GM19452 (cell line): ENCODE results near the gene SPG7.
"Not testable (repeated sequence)": the region's sequence is repeated elsewhere in the genome, so short reads cannot be mapped to it uniquely, and the experiment has no call there.

ENCODE experiments used
- ATAC-seq: cut with Tn5 transposase; IDR thresholded peaks from one replicate; pipeline ENCODE4 v1.9.1; 2021; ENCODE audit not compliant: unreplicated experiment

SPG7 gene

DNA sequence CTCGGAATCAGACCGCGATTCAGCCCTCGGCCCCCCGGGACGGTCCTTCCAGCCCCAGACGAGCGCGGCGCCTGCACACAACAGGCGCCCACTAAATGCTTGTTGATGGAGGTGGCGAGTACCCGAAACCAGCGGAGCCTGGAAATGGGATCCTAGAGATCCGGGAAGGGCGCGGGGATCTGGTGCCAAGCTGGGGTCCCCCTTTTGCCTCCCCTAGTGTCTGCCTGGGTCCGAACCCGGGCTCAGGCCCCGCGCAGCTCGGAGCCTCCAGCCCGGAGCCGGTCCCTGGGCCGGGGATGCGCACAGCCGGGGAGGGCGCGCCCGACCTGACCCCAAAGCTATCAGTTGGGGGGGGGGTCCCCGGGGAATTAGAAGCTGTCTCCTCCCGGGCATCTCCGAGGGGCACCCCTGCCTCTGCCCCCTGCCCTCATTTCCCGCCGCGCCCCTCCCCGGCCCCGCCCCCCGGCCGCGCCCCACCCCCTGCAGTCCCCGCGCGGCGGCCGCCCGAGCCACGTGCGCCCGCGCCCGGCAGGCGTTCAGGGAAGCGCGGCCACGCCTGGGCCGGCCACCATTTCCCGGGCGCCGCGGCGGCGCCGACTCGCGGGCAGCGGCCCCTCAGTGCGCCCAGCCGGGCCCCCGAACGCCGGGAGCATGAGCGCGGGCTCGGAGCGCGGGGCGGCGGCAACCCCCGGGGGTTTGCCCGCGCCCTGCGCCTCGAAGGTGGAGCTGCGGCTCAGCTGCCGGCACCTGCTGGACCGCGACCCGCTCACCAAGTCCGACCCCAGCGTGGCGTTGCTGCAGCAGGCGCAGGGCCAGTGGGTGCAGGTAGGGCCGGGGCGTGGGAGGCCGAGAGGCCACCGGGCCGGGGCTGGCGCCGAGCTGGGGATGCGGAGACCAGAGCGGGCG is 67.3 kb downstream of the SPG7 start, which contains the start of gene CPNE7:
Gene CPNE7 (plus strand): TSS at position 512 of the 906 bp plus-strand sequence. CDS start 140 bp downstream, at position 652.
- ATAC-seq: no peak

DNA sequence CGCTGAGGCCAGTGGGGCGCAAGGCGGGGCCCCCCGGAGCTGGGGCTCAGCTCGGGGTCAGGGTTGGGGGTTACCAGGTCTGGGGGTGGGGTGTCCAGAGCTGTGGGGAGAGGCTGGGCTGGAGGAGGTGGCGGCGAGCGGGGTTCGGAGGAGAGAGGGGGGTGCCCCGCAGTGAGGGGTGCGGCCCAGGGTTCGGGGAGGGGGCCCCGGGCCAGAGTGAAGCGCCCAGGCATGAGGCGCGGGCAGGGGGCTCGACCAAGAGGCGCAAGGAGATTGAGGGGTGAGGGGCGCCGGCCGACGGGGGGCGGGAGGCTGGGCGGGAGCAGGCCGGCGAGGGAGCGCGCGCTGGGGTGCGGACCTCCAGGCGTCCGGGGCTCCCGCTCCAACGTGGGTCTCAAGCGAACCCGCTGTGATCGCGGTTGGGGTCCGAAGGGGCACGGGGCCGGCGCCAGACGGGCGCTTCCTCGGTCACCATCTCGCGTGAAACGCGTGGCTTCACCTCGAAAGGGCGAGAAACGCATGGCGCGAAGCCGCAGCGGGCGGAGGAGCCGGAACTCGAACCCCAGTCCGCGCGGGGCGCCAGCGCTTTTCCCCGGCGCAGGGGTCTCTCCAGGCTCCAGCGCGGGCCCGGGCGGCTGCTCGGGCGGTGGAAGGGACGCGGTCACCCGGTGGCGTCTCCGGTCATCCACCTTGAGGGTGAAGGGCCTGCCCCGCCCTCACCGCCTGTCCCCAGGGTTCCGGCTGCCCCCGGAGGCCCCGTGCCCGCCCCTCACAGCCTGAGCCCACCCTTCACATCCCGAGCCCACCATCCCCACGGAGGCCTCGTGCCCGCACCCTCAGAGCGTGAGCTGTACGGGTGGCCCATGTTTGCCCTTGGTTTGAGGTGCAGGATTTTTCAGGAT is 68.2 kb downstream of the SPG7 start:
- no peak for ATAC-seq

DNA sequence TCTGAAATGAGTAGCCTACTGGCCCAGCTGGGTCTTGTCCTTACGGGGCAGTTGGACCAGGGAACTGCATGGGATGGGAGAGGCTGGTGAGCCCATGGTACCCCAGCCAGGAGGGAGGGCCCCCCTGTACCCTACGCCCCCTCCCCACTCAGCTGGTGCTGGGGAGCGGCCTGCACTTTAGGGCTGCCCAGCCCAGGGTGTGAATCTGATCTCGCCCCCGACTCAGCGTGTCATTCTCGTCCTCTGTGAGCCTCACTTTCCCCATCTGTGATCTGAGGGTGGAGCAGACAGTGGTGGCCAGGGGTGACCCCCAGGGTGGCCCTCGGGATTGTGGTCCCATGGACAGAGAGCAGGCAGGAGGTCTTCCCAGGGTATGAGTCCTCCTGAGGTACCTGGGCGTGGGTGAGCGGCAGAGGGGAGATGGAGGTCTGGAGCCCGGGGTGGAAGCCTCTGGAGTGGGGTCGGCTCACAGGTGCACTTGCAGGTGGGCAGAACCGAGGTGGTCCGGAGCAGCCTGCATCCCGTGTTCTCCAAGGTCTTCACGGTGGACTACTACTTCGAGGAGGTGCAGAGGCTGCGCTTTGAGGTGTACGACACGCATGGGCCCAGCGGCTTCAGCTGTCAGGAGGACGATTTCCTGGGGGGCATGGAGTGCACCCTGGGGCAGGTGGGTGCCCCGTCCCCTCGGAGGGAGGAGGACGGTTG is 69.0 kb downstream of the SPG7 start:
- ATAC-seq: no peak

DNA sequence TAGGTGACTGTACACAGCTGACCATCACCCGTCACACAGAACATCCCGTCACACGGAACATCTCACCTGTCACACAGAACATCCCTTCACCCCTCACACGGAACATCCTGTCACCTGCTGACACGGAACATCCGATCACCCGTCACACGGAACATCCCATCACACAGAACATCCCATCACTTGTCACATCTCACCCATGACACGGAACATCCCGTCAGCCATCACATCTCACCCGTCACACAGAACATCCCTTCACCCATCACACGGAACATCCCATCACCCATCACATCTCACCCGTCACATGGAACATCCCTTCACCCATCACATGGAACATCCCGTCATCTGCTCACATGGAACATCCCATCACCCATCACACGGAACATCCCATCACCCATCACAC is 71.1 kb downstream of the SPG7 start:
- ATAC-seq: no peak

DNA sequence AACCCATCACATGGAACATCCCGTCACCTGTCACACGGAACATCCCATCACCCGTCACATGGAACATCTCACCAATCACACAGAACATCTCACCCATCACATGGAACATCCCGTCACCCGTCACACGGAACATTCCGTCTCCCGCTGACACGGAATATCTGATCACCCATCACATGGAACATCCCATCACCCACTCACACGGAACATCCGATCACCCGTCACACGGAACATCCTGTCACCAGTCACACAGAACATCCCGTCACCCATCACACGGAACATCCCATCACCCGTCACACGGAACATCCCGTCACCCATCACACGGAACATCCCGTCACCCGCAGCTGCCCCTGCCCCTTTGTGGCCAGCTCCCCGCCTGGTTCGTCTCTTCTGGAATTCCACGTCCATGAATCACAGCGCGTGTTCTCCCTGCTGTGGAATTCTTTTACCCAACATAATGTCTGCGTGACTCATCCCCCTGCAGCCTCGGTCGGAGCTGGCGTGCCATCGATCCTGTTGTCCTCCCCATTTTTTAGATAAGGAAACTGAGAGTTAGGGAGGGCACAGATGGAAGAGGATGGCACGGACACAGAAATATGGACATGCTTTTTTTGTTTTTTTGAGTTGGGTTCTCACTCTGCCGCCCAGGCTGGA is 73.0 kb downstream of the SPG7 start:
- no peak for ATAC-seq

DNA sequence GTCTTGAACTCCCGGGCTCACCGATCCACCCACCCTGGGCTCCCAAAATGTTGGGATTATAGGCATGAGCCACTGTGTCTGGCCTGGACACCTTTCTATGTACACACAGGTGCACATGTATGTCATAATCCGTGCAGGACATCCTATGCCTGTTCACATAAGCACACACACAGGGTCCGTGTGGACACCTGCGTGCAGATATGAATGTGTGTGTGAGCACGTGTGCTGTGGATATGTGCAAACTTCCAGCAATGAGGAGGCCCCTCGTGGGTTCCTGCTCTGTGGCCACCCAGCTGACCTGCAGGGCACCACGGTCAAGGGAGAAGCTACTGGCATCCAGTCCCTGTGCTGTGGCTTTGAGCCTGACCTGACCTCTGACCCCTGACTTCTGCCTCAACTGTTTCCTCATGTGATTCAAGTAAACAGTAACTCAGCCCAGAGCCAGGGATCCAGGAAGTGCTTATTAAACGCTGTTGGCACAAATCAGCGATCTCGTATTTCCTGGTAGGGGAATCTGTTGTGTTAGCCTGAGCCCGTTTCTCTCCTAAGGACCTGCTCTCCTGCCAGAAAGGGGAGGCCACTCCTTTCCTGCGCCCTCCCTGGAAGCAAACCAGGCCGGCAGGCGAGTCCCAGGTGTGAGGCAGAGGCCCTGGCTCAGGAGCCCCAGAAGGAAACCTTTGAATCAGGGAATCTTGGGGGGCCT is 73.8 kb downstream of the SPG7 start:
- no peak for ATAC-seq

DNA sequence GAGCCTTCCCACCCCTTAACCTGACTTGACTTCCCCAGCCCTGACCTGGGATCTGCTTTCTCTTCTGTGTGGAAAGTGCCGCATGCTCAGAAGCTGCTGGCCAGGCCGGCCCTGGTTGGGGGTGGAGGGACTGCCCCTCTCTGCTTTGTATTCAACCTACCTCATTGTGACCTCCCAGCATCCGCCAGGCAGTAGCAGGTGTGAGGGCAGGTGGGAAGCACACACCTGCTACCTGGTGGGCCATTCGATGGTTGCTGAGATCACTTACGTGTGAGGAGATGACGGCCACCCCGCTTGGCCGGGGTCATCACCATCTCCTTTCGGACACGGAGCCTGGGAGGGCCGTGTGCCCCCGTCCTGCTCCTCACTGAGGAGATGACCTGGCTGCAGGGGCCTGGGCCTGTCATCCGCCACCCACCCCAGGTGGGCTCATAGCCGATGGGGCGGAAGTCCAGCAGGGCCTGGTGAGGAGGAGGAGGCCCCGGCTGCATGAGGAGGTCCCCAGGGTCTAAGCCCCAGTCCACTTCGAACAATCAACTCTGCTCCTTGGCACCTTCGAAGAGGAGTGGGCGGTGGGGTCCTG is 74.5 kb downstream of the SPG7 start:
- no peak for ATAC-seq

DNA sequence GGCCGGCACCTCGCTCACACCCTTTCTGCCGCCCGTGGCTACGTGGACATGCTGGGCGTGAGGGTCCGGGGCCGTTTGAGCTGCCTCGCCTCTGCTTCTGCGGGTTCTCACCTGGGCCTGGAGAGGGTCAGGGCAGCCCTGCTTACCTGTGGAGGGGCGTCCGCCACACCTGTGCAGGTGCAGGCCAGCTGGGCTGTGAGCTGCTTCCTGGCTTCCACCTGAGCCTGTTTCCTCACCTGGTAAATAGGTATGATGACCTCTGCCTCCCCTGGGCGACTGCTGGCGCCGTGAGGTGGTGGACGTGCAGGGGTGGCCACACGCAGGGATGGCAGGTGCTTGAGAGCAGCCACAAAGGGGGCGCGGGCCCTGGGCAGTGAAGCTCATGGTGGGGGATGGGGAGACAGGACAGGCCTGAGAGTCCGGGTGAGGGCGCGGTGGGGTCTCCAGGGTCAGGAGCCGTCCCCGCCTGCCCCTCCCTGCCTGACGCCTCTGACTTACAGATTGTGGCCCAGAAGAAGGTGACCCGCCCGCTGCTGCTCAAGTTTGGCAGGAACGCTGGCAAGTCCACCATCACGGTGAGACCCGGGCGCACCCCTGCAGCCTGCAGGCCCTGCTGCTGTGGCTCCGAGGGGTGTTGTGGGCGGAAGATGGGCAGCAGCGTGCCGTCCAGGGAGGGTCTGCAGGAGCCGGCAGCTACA is 75.1 kb downstream of the SPG7 start:
- ATAC-seq: no peak

DNA sequence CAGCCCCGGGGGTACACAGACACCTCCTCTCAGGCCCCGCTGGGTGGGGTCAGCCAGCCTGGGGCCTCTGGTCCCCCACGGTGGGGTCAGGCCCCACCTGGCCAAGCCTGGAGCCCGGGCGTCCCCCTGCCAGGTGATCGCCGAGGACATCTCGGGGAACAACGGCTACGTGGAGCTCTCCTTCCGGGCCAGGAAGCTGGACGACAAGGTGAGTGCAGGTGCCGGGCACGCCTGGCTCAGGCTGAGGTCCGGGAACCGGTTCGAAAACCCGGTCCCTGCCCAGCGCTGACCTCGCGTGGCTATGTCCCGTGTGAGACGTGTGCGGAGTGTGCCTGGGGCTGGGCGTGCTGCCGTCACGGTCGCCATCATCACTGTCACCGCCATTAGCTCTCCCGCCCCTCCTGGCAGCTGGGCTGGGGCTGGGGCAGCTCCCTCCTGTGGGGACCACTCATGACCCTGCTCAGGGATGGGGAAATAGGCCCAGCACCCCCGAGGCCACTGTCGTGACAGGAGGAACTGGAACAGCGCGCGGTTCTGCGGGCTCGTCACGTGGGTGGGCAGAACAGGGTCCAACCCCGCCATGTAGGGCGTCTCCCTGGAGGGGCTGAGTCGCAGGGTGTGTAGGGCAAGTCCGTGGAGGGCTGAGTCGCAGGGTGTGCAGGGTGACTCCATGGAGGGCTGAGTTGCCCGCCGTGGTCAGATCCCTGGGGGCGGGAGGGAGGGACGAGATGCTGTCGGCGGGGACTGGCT is 75.9 kb downstream of the SPG7 start:
- ATAC-seq: no peak

DNA sequence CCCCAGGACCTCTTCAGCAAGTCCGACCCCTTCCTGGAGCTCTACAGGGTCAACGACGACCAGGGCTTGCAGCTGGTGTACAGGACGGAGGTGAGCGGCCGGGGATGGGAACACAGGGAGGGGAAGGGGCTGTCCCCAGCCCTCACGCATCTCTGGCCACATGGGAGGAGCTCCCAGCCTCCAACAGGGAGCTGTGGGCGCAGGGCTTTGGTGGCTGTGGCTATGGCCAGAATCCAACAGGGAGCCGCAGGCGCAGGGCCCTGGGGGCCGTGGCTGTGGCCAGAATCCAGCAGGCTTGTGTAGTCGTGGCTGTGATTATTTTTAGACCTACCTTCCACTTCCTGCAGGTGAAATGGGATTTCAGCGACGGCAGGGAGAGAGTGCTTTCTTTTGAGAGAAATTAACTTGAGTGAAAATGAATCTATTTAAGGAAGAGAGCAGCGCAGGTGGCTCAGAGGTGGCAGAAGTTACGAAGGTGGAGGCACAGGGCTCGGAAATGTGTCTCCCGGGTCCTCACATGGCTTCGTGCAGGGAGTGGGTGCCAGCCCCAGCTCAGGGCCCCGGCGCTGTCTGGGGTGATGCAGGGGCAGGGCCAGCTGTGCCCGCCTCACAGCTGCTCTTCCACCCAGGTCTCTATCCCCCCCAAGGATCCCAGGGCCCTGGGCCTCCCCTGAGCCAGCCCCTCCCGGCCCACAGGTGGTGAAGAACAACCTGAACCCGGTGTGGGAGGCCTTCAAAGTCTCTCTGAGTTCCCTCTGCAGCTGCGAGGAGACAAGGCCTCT is 76.8 kb downstream of the SPG7 start:
- no peak for ATAC-seq

DNA sequence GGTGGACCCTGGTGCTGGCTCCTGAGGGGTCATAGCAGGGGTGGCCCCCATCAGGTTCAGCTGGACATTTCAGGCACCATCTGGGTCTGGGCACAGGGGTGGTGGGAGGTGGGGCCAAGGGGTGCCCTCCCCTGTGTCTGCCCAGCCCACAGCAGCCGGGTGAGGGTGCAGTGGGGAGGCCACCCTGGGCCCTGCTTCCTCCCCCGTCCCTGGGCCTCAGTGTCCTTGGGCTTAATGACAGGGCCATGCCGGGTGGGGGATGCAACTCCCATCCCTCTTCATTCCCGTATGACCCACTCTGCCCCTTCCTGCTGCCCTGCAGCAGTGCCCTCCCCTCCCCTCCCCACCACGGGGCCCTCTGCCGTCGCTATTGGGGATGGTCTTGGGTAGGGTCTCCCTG is 78.0 kb downstream of the SPG7 start:
- no peak for ATAC-seq

DNA sequence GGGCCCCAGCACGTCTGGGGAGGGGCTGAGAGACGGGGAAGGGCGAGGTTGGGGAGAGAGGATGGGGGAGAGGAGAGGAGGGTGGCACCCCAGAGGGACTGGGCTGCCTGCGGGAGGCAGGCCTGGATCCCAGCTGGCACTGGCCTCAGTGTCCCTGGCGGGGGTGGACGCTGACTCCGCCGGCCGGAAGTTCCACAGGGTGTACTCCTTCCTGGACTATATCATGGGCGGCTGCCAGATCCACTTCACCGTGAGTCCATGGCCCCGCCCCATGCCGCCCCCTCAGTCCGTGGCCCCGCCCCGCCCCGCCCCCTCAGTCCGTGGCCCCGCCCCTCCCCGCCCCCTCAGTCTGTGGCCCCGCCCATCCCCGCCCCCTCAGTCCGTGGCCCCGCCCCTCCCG is 78.7 kb downstream of the SPG7 start:
- no peak for ATAC-seq

DNA sequence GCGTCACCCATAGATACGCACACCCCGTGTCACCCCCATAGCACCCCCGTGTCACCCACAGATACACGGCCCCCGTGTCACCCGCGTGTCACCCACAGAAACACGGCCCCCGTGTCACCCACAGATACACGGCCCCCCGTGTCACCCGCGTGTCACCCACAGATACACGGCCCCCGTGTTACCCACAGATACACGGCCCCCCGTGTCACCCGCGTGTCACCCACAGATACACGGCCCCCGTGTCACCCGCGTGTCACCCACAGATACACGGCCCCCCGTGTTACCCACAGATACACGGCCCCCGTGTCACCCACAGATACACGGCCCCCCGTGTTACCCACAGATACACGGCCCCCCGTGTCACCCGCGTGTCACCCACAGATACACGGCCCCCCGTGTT is 79.5 kb downstream of the SPG7 start:
- ATAC-seq: not testable (repeated sequence)

DNA sequence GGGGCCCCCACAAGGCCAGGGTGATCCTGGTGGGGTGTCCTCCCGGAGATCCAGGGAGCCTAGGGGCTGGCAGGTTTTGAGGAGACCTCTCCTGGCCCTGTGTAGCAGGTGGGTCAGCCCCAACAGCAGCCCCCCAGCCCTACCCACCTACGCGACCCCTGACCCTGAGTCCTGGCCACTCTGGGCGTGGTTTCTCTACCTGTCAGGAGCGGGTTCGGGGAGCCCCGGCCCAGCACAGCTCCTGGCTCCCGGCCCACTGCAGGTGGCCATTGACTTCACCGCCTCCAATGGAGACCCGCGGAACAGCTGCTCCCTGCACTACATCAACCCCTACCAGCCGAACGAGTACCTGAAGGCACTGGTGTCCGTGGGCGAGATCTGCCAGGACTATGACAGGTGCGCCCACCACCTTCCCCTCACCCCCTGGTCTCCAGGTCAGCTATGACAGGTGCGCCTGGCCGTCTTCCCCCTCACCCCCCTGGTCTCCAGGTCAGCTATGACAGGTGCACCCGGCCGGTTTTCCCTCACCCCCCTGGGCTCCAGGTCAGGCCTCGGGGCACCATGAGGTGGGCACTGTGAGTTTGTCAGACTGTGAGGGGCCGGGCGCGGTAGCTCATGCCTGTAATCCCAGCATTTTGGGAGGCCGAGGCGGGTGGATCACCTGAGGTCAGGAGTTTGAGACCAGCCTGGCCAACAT is 80.4 kb downstream of the SPG7 start:
- ATAC-seq: no peak

DNA sequence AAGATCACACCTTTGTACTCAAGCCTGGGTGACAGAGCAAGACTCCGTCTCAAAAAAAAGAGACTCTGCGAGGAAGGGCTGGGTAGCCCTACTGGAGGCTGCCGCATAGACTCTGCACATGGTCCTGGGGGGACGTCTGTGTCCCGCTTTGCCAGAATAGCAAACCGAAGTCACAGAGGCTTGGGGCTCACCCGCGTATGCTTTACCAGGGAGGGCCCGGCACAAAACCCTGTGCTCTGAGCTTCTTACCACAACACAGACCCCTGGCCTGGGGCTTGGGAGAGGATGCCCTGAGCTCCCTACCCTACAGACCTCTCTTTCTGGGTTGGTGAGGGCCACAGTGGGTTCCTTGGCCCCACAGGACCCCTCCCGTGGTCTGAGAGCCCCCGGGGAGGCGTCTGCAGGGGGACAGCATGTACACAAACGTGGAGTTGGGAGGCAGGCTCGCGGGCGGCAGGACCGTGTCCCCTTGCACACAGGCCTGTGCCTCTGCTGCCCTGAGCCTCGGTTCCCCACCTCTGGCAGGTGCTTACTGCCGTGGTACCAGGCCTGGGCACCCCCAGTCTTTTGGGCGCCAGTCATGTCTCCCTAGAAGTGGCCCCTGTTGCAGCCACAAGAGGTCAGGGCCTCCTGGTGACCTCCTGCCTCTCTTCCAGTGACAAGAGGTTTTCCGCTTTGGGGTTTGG is 81.2 kb downstream of the SPG7 start:
- no peak for ATAC-seq

DNA sequence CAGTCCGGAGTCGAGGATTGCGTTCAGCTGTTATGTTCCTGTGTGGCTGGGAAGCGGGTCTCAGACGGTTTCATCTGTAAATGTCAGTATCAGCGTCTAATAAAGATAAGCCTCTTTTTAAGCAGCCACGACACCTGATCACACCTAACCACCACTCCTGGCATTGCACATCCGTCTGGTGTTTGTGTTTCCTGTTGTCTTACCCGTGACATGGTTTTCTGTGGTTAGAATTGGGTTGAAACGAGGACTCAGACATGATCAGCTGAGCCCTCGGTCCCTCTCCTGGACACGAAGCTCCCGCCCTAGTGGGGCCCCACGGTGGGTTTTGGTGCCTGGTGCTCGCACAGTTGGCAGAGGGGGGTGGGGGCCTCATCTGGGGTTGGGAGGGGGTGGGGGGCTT is 85.6 kb downstream of the SPG7 start:
- ATAC-seq: no peak
